Dendritic cell treated with granulocyte-macrophage colony-stimulating factor and Interleukin-4, amounts not matched to agents 40 ng/mL and 50 ng/mL, for 4 days (primary cell): ENCODE measurements around the gene PCCA.
A peak's percentile ranks its signal among the peaks of the same experiment; 100 is the strongest.

Experiments used
- H3K27ac Mint-ChIP-seq: one replicate; pipeline ENCODE4 v1.8.0; 2022; ENCODE audit warnings: mild to moderate bottlenecking, mixed read lengths
- H3K27me3 Mint-ChIP-seq: one replicate; pipeline ENCODE4 v1.8.0; 2022; ENCODE audit warnings: mild to moderate bottlenecking, mixed read lengths
- H3K36me3 Mint-ChIP-seq: one replicate; pipeline ENCODE4 v1.8.0; 2022; ENCODE audit warnings: low read depth, mixed read lengths
- H3K4me1 Mint-ChIP-seq: one replicate; pipeline ENCODE4 v1.8.0; 2022; ENCODE audit warnings: low read depth, mixed read lengths
- H3K4me3 Mint-ChIP-seq: one replicate; pipeline ENCODE4 v1.8.0; 2022; ENCODE audit warnings: mild to moderate bottlenecking, moderate library complexity, mixed read lengths
- H3K9me3 Mint-ChIP-seq: one replicate; pipeline ENCODE4 v1.8.0; 2022; ENCODE audit warnings: mixed read lengths
- intact Hi-C: fragments of 100-400 bp; cut with micrococcal nuclease; formaldehyde crosslinking; loops from one replicate; pipeline ENCODE4 v1.15.0; 2022

PCCA gene

DNA sequence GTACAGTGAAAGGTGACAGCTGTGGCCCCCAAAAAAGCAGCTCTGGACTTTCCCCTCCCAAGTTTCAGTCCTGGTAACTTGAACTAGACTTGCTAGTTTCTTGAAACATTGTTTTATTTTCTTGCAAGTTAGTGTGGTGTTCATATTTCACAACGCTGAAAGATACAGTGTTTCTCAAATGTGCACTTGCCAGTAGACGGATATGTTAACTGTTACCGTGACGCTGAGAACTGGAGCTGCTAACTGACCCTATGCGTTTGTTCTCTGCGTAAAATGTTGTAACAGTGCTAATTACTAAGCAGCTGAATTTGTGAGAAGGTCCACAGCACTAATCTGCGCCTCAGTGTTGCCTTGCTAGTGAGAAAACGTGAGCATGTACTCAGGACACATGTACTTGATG lies 420.1 kb downstream of the PCCA start:
- H3K4me3 Mint-ChIP-seq: no peak overlapping the region
- H3K36me3 Mint-ChIP-seq: no peaks in the 10 kb centered on the region
- H3K27me3 Mint-ChIP-seq: peaks cover 11% of the 10 kb centered on the region
- no peak overlapping the region for H3K27ac Mint-ChIP-seq
- peaks cover 39% of the 10 kb centered on the region for H3K4me1 Mint-ChIP-seq
- H3K9me3 Mint-ChIP-seq: no peaks in the 10 kb centered on the region
- intact Hi-C loops: loop anchor here (5.0 kb wide), 1 partner anchor 257 kb away; no protein-coding TSS in a partner anchor

DNA sequence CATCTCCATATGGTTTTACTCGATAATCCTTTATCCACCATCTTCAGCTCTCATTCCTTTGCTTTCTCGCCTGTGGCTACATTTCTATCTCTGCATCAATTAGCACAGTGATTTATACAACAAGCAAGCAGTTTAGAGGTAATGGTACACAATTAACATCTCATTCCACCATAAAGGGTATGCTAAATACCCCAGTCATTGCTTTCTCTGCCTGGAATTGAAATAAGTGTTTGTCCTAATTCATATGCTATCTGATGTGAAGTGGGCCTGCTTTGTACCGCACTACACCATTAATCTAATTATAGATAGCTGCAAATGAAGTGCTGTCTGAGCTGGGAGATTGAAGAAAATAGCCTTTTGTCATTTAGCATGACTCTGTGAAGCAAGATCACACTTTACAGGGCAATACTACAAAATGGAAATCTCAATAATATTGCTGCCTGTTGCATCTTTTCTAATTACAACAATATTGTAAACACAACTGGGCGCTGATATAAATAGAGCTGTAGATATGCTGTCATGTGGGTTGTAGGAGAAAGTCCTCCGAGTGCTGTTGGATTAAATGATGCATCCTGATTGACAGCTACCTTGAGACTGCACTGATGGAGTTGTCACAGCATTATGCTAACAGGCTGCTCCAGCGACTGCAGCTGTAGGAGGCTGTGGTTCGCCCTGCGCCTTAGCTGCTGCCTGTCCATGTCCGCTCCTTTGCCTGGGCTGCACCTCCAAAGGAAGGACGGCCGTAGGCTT lies 421.5 kb downstream of the PCCA start:
- intact Hi-C loops: no loop called here
- Mint-ChIP-seq H3K27ac (no peak overlapping the region), H3K4me3 (no peak overlapping the region), H3K4me1 (peaks cover 39% of the 10 kb centered on the region), H3K9me3 (no peaks in the 10 kb centered on the region), H3K27me3 (peaks cover 10% of the 10 kb centered on the region), H3K36me3 (no peaks in the 10 kb centered on the region)

DNA sequence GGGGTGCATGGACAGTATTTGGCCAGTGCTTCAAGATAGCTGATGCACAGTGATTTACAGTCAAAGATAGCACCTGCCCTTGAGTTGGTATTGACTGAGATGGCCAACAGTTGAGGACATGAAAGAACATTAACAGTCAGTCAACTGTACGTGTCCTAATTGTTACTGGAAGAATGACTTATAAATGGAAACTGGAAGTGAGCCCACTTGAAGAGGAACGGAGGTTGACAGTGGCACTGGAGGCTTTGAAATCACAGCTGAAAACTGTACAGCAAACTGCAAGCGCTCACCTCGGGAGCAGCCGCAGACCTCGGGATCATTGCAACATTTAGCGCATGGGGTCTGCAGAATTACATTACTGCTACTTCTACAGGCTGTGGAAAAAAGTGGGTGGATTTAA lies 422.6 kb downstream of the PCCA start:
- no peak overlapping the region for H3K27ac Mint-ChIP-seq
- H3K4me1 Mint-ChIP-seq: peaks cover 32% of the 10 kb centered on the region
- peaks cover 10% of the 10 kb centered on the region for H3K27me3 Mint-ChIP-seq
- no peak overlapping the region for H3K4me3 Mint-ChIP-seq
- intact Hi-C loops: no loop called here
- no peaks in the 10 kb centered on the region for H3K9me3 Mint-ChIP-seq
- no peaks in the 10 kb centered on the region for H3K36me3 Mint-ChIP-seq

DNA sequence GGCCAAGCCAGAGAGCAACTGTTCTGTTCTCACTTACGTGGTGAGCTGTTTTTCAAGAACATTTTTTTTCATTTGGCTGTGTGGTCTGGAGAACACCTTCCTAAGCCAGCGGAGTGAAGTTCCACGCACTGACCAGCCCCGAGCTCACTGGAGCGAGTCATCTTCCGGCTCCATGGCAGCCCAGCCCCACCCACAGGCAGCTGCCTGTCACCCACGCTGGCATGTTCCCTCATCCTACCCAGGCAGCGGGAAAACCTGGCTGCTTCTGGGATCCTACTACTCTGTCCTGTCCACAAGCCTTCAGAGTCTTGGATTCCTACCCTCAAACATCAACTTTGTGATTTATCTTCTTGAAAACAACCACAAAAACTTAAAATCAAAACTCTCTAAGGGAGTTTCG lies 423.5 kb downstream of the PCCA start:
- Mint-ChIP-seq H3K27ac (no peak overlapping the region), H3K4me3 (no peak overlapping the region), H3K27me3 (peaks cover 14% of the 10 kb centered on the region), H3K4me1 (peaks cover 23% of the 10 kb centered on the region), H3K9me3 (no peaks in the 10 kb centered on the region), H3K36me3 (no peaks in the 10 kb centered on the region)
- intact Hi-C loops: no loop called here

DNA sequence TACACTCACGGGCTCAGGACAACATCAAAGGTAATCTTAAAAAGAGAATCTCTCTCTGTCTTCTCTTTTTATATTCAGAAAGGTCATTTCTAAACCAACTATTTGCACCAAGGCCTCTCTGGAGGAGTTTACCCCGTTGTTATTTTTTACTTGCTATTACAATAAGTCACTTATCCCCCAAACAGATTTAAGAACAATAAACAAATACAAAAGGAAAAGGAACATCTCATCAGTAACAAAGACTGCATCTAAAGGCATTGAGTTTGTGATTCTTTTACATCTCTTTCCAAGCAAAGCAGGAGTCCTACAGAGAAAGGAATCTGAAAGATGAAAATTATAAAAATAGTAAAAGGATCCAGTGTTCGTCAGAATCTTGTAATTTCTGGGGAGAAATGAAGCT lies 424.3 kb downstream of the PCCA start:
- Mint-ChIP-seq H3K27ac (no peak overlapping the region), H3K4me3 (no peak overlapping the region), H3K27me3 (peaks cover 19% of the 10 kb centered on the region), H3K36me3 (no peaks in the 10 kb centered on the region), H3K4me1 (peaks cover 21% of the 10 kb centered on the region), H3K9me3 (no peaks in the 10 kb centered on the region)
- intact Hi-C loops: no loop called here

DNA sequence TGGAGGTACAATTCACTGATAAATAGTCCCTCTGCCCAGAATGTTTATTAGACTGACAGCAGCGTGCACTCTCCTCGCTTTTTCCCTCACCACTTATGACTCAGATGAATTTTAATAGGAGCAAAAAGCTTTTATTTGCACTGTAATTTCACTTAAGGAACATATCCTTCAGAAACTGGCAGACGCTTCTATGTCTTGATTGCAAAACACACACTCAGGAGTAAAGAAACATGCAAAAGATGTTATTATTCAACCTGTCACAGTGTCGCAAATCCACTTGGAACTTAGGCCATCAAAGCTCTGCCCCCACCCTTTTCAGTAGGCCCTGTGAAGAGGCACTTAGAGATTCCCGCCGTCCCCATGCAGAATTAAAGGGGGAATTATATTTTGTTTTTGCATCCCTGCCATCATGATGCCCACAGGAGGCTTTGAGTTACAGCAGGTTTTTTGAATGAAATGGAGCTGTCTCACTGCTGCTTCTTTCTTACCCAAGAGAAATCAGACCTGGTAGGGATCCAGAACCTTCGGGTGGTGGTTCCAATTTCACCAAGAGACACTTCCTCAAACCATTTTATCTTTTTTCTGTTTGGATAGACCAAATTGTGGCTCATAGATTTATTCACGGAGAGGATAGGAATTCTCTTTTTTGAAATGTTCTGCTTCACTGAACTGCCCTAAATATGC lies 425.2 kb downstream of the PCCA start:
- Mint-ChIP-seq H3K27me3 (peaks cover 19% of the 10 kb centered on the region), H3K36me3 (no peaks in the 10 kb centered on the region), H3K4me3 (no peak overlapping the region), H3K27ac (no peak overlapping the region), H3K4me1 (peaks cover 21% of the 10 kb centered on the region), H3K9me3 (no peaks in the 10 kb centered on the region)
- intact Hi-C loops: loop anchor here (1.0 kb wide), 1 partner anchor 598 kb away; no protein-coding TSS in a partner anchor

DNA sequence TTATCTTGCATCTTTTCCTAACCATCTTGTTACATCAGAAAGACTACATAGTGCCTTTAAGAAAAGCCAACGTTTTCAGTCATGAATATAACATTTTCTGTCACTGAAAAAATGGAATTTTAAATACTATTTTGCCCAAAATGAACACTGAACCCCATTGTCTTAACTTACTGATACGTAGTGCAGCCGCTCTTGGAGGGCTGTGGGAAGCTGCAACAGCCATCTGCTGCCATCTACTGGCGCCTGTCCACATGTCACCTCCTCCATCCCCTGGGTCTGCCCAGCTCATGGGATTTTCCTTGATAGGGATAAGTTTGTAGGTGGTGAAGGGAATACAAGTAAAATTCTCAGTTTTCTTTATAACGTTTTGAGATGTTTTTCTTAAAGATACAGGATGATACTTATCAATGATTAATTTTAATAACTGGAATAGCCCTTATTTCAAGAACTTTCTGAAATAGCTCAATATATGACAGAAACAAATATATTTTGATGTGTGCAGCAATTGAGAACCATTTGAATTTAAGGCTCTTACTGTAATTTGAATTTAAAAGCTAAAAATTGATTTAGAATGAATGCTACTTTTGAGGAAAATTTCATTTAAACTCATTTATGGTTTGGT lies 426.0 kb downstream of the PCCA start:
- Mint-ChIP-seq H3K36me3 (no peaks in the 10 kb centered on the region), H3K9me3 (no peaks in the 10 kb centered on the region), H3K4me3 (no peak overlapping the region), H3K27ac (no peak overlapping the region), H3K4me1 (peaks cover 21% of the 10 kb centered on the region), H3K27me3 (peaks cover 19% of the 10 kb centered on the region)
- intact Hi-C loops: loop anchor here (1.0 to 5.0 kb wide), 3 partner anchors 278 to 613 kb away; no protein-coding TSS in a partner anchor

DNA sequence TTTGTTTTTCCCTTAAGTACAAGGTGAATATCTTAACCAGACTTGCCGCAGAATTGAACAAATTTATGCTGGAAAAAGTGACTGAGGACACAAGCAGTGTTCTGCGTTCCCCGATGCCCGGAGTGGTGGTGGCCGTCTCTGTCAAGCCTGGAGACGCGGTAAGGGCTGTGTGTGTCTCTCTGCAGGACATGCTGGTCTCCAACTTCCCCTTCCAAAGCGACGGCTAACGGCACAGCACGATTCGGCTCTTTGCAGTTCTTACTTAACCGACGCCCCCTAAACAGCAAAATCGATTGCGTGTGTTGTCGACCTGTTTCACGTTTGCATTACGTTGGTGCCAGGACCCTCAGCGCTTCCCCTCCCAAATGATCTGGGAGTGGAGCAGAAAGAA lies 426.5 kb downstream of the PCCA start:
- no peaks in the 10 kb centered on the region for H3K36me3 Mint-ChIP-seq
- no peak overlapping the region for H3K4me3 Mint-ChIP-seq
- intact Hi-C loops: loop anchor here (5.0 kb wide), 2 partner anchors 278 to 613 kb away; no protein-coding TSS in a partner anchor
- peaks cover 21% of the 10 kb centered on the region for H3K4me1 Mint-ChIP-seq
- H3K27me3 Mint-ChIP-seq: peaks cover 19% of the 10 kb centered on the region
- no peaks in the 10 kb centered on the region for H3K9me3 Mint-ChIP-seq
- no peak overlapping the region for H3K27ac Mint-ChIP-seq

DNA sequence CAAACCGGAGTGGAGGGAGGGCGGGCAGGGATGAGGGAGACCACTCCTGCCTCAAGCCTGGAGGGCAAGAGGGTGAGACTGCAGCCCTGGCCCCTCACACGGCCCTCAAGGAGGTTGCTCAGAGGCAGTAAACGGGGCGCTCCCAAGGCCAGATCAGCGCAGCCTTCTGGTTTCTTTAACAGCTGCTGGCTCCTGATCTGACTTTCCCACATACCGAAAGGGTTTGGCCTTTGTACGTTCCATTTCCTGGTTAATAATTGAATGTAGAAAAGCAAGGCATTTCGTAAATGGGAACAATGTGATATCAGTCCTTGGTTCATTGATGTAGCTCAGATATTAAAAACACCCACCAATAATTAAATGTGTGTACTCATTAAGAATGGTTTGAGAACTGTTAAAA lies 428.2 kb downstream of the PCCA start:
- no peaks in the 10 kb centered on the region for H3K9me3 Mint-ChIP-seq
- peaks cover 5% of the 10 kb centered on the region for H3K4me1 Mint-ChIP-seq
- no peak overlapping the region for H3K27ac Mint-ChIP-seq
- H3K27me3 Mint-ChIP-seq: peaks cover 25% of the 10 kb centered on the region
- intact Hi-C loops: loop anchor here (5.0 kb wide), 2 partner anchors 280 to 615 kb away; no protein-coding TSS in a partner anchor
- no peak overlapping the region for H3K4me3 Mint-ChIP-seq
- H3K36me3 Mint-ChIP-seq: no peaks in the 10 kb centered on the region

DNA sequence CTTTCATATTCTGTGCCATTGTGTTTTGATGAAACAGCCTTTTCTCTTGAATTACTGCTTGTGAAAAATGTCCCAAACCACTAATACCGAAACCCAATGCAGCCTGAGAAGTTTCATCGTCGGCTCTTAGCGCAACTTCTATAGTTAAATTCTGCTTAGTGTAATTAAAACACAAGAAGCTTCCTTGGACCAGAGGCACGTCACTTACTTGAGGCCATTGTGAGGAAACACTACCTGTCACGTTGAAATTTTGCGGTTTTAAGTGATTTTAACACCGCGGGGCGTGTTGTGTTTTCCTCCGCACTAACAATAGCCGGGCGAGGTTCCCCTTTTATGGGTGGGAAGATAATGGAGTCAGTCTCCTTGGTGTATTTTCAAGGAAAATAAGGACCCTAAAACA lies 428.8 kb downstream of the PCCA start:
- H3K4me3 Mint-ChIP-seq: peak overlapping the region; percentile 26
- H3K4me1 Mint-ChIP-seq: no peaks in the 10 kb centered on the region
- intact Hi-C loops: loop anchor here (5.0 kb wide), 2 partner anchors 280 to 615 kb away; no protein-coding TSS in a partner anchor
- no peak overlapping the region for H3K27ac Mint-ChIP-seq
- H3K9me3 Mint-ChIP-seq: no peaks in the 10 kb centered on the region
- peaks cover 24% of the 10 kb centered on the region for H3K27me3 Mint-ChIP-seq
- no peaks in the 10 kb centered on the region for H3K36me3 Mint-ChIP-seq

DNA sequence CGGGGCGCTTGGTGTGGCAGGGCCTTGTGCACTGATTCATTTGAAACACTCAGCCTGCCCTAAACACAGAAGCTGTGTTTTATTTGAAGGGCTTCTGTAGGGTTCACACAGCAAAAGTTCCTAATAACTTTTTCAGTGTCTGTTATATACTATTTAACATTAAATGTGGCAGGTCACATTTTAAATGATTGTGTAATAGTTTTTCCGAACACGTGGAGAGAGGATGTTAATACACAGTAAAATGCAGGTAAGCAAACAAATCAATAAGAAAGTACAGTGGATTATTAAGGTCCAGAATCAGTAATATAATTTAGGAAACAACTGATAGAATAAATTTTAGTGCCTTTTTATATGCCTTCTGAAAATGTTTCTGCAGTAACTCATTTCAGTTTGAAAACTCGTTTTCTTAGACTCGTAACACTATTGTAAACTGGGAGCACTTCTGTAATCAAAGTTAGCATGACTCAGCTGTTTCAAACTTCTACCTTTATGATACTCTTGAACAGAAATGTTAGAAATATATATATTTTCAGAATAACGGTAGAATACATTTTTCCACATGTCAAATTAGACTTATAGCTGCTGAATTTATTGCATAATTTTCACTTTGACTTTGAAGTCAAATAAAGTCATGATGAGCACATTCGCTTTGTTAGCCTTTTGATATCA lies 429.6 kb downstream of the PCCA start:
- intact Hi-C loops: loop anchor here (5.0 kb wide), 2 partner anchors 281 to 616 kb away; no protein-coding TSS in a partner anchor
- Mint-ChIP-seq H3K4me3 (no peak overlapping the region), H3K9me3 (no peaks in the 10 kb centered on the region), H3K4me1 (no peaks in the 10 kb centered on the region), H3K27ac (no peak overlapping the region), H3K36me3 (no peaks in the 10 kb centered on the region), H3K27me3 (peaks cover 28% of the 10 kb centered on the region)

DNA sequence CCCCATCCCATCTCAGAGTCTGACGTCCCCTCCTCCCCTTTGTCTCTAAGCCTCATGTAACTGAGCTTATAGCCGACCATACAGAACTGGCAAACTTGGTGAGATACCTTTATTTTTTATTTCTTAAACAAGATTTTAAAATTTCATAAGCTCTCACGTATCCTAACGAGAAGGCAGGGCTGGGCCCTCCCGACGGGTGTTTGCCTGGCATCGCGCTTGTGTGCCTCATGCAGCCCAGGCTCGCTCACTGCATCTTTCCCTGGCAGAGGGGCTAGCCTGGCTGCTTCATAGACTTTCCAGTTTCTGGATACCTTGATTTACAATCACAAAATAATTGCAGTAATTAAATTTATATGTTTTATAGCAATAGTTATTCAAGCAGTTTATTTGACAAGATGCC lies 430.7 kb downstream of the PCCA start:
- intact Hi-C loops: loop anchor here (5.0 kb wide), 2 partner anchors 282 to 617 kb away; no protein-coding TSS in a partner anchor
- Mint-ChIP-seq H3K4me3 (no peak overlapping the region), H3K27me3 (peaks cover 26% of the 10 kb centered on the region), H3K4me1 (no peaks in the 10 kb centered on the region), H3K9me3 (no peaks in the 10 kb centered on the region), H3K36me3 (no peaks in the 10 kb centered on the region), H3K27ac (no peak overlapping the region)

DNA sequence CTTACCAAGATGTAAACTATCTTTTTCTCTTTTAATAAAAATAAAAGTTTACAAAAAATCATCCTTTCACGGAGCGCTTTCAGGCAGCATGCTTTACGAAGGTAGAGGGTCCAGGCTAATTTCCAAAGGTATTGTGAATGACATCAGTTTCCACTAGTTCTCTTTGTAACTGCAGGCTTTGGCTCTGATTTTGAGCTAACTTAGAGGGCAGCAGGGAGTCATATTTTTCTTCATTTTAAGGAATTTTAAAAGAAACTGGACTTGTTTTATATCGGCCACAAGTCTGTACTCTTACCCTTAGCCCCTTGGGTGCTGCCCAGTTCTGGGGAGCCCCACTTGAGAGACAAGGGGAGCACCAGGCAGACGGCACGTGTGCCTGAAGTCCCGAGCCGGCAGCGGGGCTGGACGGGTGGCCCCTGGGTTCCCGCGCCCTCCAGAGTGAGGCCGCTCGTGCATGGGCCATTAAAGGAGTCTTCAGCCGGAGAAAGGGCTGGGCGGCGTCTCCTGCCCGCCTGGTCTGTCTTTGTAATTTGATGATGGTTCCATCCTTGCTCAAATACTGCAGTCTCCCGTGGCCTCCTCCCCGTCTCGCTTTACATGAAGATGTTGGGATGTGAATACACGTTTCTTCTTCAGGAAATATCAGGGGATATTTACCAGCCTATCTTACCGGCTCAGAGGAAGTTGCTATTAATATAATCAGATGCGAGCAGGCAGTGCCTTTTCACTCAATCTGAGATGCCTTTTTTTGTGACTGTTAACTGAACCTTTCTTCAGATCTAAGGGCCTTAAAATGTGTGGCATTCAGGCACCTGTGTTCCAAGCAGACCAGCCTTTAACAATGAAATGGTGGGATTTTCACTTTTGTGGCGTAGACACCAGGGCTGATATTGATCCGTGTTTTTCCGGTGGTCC lies 432.3 kb downstream of the PCCA start:
- Mint-ChIP-seq H3K27ac (no peak overlapping the region), H3K27me3 (peaks cover 25% of the 10 kb centered on the region), H3K36me3 (no peaks in the 10 kb centered on the region), H3K4me1 (no peaks in the 10 kb centered on the region), H3K4me3 (no peak overlapping the region), H3K9me3 (no peaks in the 10 kb centered on the region)
- intact Hi-C loops: no loop called here
